ENCODE data around the gene WDR6.

WDR6 gene

GRCh38 chr3:49015765-49016164 is 8.6 kb downstream of the WDR6 start:
- DNase-seq (ENCODE audit: low spot score): no peak

GRCh38 chr3:49016414-49017228 is 9.4 kb downstream of the WDR6 start:
- no peak for DNase-seq (ENCODE audit: low spot score)

GRCh38 chr3:49017229-49017970 is 10.2 kb downstream of the WDR6 start:
- DNase-seq (ENCODE audit: low spot score): no peak

GRCh38 chr3:49017971-49018706 is 10.9 kb downstream of the WDR6 start, which contains the start of gene DALRD3:
Gene DALRD3 (minus strand): TSS chr3:49018580. CDS start chr3:49018564, 16 bp downstream.
- peak; percentile 56 for DNase-seq (ENCODE audit: low spot score)

GRCh38 chr3:49018707-49019006 is 11.5 kb downstream of the WDR6 start:
- no peak for DNase-seq (ENCODE audit: low spot score)

GRCh38 chr3:49019941-49020329 is 12.7 kb downstream of the WDR6 start:
- no peak for DNase-seq (ENCODE audit: low spot score)

GRCh38 chr3:49020330-49021212 is 13.4 kb downstream of the WDR6 start:
- DNase-seq (ENCODE audit: low spot score): no peak

GRCh38 chr3:49021213-49021812 is 14.1 kb downstream of the WDR6 start:
- DNase-seq (ENCODE audit: low spot score): peak; percentile 99

- peak; percentile 93 for DNase-seq (ENCODE audit: low spot score)
Measured at GRCh38 chr3:49021813-49022687, 14.9 kb downstream of the WDR6 start, which contains the start of gene NDUFAF3. Gene NDUFAF3 (plus strand): TSS chr3:49022121. CDS start chr3:49022145, 24 bp downstream.

- no peak for DNase-seq (ENCODE audit: low spot score)
Measured at GRCh38 chr3:49022688-49023171, 15.5 kb downstream of the WDR6 start.

- no peak for DNase-seq (ENCODE audit: low spot score)
Measured at GRCh38 chr3:49023775-49024174, 16.6 kb downstream of the WDR6 start.

- no peak for DNase-seq (ENCODE audit: low spot score)
Measured at GRCh38 chr3:49024449-49024848, 17.3 kb downstream of the WDR6 start.

GRCh38 chr3:49025005-49025792 is 18.0 kb downstream of the WDR6 start:
- no peak for DNase-seq (ENCODE audit: low spot score)

GRCh38 chr3:49025793-49026520 is 18.8 kb downstream of the WDR6 start:
- no peak for DNase-seq (ENCODE audit: low spot score)

GRCh38 chr3:49026536-49026935 is 19.3 kb downstream of the WDR6 start:
- no peak for DNase-seq (ENCODE audit: low spot score)

- no peak for DNase-seq (ENCODE audit: low spot score)
Measured at GRCh38 chr3:49027634-49028033, 20.4 kb downstream of the WDR6 start.

- DNase-seq (ENCODE audit: low spot score): no peak
Measured at GRCh38 chr3:49028298-49028672, 21.1 kb downstream of the WDR6 start.
